GM13977 (cell line): ENCODE results near the gene XRCC2.

ENCODE experiments used
- DNase-seq: peaks from one replicate; pipeline ENCODE4 v3.0.0; 2012; ENCODE audit warnings: low spot score
- in situ Hi-C: fragments of 300-500 bp; cut with MboI; formaldehyde crosslinking; loops from one replicate; pipeline ENCODE4 v1.12.0; 2022; ENCODE audit warnings: low sequenced_read_pairs, low pct_unique_long_range_greater_than_20kb, mixed read lengths, inconsistent platforms; ENCODE audit not compliant: unreplicated experiment
- TF ChIP-seq, protein P1 (sequence below): IDR thresholded peaks from 2 replicates; pipeline ENCODE4 v1.5.1; 2012; ENCODE audit warnings: mild to moderate bottlenecking, control low read depth; ENCODE audit not compliant: insufficient read depth; ENCODE audit errors: extremely low read depth, missing control alignments

Gene XRCC2

DNA sequence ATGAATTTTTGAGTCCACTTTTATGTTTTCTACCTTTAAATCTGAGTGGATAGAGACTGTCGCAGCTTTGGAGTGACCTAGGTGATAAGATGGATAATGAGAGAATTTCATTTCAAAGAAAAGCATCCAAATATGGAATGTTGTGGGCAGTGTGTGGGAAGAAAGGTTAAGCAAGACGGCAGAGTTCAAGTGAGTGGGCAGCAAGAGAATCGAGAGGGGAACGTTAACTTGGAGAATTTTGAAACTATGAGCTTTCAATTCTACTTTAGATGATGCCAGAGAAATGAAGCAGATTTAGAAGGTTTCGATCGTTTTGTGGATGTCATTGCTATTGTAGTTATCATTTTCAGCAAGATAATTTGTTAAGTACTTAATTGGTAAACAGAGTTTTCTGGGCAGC is 73.0 kb downstream of the XRCC2 start:
- no peak for DNase-seq
- in situ Hi-C loops = no loop called here
- TF ChIP-seq, protein P1, sequence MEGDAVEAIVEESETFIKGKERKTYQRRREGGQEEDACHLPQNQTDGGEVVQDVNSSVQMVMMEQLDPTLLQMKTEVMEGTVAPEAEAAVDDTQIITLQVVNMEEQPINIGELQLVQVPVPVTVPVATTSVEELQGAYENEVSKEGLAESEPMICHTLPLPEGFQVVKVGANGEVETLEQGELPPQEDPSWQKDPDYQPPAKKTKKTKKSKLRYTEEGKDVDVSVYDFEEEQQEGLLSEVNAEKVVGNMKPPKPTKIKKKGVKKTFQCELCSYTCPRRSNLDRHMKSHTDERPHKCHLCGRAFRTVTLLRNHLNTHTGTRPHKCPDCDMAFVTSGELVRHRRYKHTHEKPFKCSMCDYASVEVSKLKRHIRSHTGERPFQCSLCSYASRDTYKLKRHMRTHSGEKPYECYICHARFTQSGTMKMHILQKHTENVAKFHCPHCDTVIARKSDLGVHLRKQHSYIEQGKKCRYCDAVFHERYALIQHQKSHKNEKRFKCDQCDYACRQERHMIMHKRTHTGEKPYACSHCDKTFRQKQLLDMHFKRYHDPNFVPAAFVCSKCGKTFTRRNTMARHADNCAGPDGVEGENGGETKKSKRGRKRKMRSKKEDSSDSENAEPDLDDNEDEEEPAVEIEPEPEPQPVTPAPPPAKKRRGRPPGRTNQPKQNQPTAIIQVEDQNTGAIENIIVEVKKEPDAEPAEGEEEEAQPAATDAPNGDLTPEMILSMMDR = no peak

DNA sequence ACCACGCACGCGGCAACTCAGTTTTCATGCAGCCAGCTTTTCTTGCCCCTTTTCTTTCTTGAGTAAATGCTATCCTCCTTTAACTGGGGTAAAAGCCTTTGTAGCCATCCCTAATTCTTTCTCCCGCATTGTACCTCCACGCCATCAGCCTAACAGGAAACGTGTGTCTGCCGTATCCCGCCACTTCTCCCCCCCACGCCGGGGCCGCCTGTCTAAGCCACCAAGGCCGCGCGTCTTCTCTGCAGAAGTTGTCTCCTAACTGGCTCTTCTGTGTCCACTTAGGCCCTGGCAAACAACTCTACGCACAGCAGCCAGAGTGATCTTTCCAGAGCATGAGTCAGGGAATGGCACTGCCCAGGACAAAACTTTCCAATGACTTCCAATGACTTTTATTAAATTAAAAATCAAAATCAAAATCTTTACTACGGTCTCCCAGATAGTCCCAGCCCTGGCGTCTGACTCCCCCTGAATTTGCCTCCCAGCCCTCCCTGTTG is 74.6 kb downstream of the XRCC2 start:
- DNase-seq = no peak
- TF ChIP-seq, protein P1 = no peak
- in situ Hi-C loops = no loop called here

DNA sequence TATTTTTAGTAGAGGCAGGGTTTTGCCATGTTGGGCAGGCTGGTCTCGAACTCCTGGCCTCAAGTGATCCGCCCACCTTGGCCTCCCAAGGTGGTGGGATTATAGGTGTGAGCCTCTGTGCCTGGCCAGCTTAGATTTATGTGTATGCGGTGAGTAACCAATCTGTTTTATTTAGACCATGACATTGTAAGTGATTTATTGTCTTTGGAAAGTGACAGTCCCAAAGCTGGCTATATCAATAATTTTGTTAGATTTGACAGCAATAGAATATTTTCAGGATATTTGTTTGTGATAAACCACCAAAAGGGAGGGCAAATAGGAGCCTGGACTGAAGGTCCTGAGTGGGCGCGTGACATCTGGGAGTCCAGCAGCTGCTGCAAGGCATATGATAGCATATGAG is 75.7 kb downstream of the XRCC2 start:
- in situ Hi-C loops = no loop called here
- DNase-seq = no peak
- TF ChIP-seq, protein P1 = no peak

DNA sequence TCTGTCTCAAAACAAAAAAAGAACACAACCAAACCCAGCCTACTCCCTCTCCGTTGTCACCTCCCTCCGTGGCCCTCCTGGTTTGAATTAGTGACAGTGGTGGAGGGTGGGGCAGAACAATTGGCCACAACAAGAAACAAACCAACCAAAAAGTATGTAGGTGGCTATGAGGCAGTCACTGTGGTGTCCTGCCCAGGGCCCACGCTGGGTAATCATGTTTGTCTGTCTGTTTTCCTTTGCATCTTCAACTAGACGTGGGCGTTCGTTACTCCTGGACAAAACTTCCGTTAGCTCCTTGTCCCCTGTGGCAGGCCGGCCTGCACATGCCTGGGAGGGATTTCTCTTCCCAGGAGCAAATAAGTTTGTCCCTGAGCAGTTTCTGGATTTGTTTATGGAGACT is 78.4 kb downstream of the XRCC2 start:
- in situ Hi-C loops = no loop called here
- TF ChIP-seq, protein P1 = no peak
- DNase-seq = no peak

DNA sequence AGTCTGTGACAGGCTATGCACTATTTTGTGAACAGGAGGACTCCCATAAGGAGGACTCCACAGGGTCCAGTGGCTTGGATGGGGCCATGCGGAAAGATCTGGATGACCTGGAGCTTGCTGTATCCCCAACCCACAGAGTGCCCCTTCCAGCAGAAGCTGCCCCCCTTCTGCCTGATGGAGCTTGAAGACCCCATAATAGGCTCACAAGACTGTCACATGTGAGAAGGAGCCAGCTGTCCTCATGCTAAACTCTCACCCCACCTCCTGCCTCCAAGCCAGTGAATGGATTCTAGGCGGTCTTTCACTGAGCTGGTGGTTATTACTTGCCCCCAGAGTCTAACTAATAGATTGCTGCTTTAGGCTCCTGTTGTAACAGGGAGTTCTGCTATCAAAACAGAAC is 79.1 kb downstream of the XRCC2 start:
- TF ChIP-seq, protein P1 = no peak
- DNase-seq = no peak
- in situ Hi-C loops = no loop called here
